Mesendoderm (in vitro differentiated cells): ENCODE results near the gene ACTRT1. TPM values are rescaled to one million over a fixed set of nuclear protein-coding genes. Genes with fewer than 3 reads are reported as not detected.

ENCODE experiments used
- DNase-seq: peaks from one replicate; pipeline ENCODE4 v3.0.0; 2013
- H2AK5ac ChIP-seq: 2 replicates; pipeline ENCODE4 v1.6.1; 2013; ENCODE audit warnings: low read length, inconsistent platforms
- H2BK120ac ChIP-seq: 2 replicates; pipeline ENCODE4 v1.6.1; 2013; ENCODE audit warnings: low read depth, mild to moderate bottlenecking, low read length, moderate library complexity, mixed read lengths
- H2BK15ac ChIP-seq: replicated peaks from 2 replicates; pipeline ENCODE4 v1.6.1; 2013; ENCODE audit warnings: low read depth, mild to moderate bottlenecking, moderate library complexity
- H2BK5ac ChIP-seq: 2 replicates; pipeline ENCODE4 v1.6.1; 2013; ENCODE audit warnings: low read length, inconsistent platforms
- H3K18ac ChIP-seq: 2 replicates; pipeline ENCODE4 v1.6.1; 2013; ENCODE audit warnings: mild to moderate bottlenecking, low read length, mixed read lengths
- H3K23ac ChIP-seq: one replicate; pipeline ENCODE4 v1.6.1; 2013; ENCODE audit warnings: low read length
- H3K27ac ChIP-seq: 2 replicates; pipeline ENCODE4 v1.5.1; 2013; ENCODE audit warnings: low read depth, mild to moderate bottlenecking, inconsistent platforms, low read length, moderate library complexity
- H3K27me3 ChIP-seq: 2 replicates; pipeline ENCODE4 v1.6.1; 2013; ENCODE audit warnings: low read length, control low read depth, mild to moderate bottlenecking, inconsistent platforms; ENCODE audit not compliant: insufficient read depth, poor library complexity
- H3K36me3 ChIP-seq: 2 replicates; pipeline ENCODE4 v1.6.1; 2013; ENCODE audit warnings: low read length, inconsistent platforms; ENCODE audit not compliant: control insufficient read depth, insufficient read depth
- H3K4ac ChIP-seq: one replicate; pipeline ENCODE4 v1.6.1; 2013; ENCODE audit warnings: low read depth, mild to moderate bottlenecking, low read length, moderate library complexity
- H3K4me1 ChIP-seq: 2 replicates; pipeline ENCODE4 v1.6.1; 2013; ENCODE audit warnings: low read depth, low read length, inconsistent platforms; ENCODE audit not compliant: control insufficient read depth
- H3K4me2 ChIP-seq: 2 replicates; pipeline ENCODE4 v1.6.1; 2013; ENCODE audit warnings: low read length
- H3K4me3 ChIP-seq: 2 replicates; pipeline ENCODE4 v1.5.1; 2013; ENCODE audit warnings: mild to moderate bottlenecking, low read length
- H3K56ac ChIP-seq: one replicate; pipeline ENCODE4 v1.6.1; 2013; ENCODE audit warnings: low read length
- H3K79me1 ChIP-seq: 2 replicates; pipeline ENCODE4 v1.6.1; 2013; ENCODE audit warnings: low read length, inconsistent platforms
- H3K79me2 ChIP-seq: 2 replicates; pipeline ENCODE4 v1.6.1; 2013; ENCODE audit warnings: mild to moderate bottlenecking, low read length; ENCODE audit not compliant: control insufficient read depth, insufficient read depth
- H3K9ac ChIP-seq: 2 replicates; pipeline ENCODE4 v1.6.1; 2013; ENCODE audit warnings: low read length, inconsistent platforms
- H4K5ac ChIP-seq: one replicate; pipeline ENCODE4 v1.6.1; 2013; ENCODE audit warnings: low read length
- H4K8ac ChIP-seq: one replicate; pipeline ENCODE4 v1.6.1; 2013; ENCODE audit warnings: low read depth, mild to moderate bottlenecking, control low read depth, low read length, moderate library complexity
- whole genome bisulfite sequencing: extraction: QIAGEN DNeasy Blood & Tissue Kit; methylation state at CpG from one replicate; pipeline ENCODE4 v1.1.7; 2013; ENCODE audit warnings: low lambda C conversion rate, missing lambda C conversion rate; ENCODE audit not compliant: insufficient coverage; ENCODE audit errors: extremely low coverage; 5-methylcytosine and 5-hydroxymethylcytosine counted together
- polyA plus RNA-seq, 2 experiments: library from polyadenylated mRNA; stranded (reverse); fragments of 200-250 nt; gene quantifications; one replicate each; pipeline ENCODE4 v1.2.3, GENCODE V29; 2013

Gene ACTRT1
- not detected for polyA plus RNA-seq (2013, experiment 1 of 2)
- polyA plus RNA-seq (2013, experiment 2 of 2): not detected

DNA sequence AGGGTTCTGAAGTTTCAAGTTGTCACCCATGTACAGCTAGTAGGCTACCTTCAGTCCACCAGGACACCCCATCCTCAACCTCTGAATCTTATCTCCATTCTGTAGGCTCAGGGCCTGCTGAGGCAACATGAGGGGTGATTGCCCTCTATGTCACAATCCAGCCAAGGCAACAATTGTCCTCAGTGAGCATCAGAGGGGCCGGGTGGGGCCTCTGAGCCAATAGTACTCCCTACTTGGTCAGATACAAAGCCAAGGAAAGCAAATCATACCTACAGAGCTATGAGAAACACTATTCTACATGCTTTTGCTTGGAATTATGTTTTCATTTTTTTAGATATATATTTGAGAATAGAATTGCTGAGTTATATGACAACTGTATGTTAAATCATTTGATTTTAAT lies at the start of gene ACTRT1:
ACTRT1 (minus strand) TSS at position 101 of the 400 bp plus-strand sequence. CDS start 197 bp downstream, outside the sequence.
- Histone ChIP-seq H3K23ac (no peak within 1 kb of the TSS), H4K5ac (no peak within 1 kb of the TSS), H2BK5ac (no peak within 1 kb of the TSS), H3K79me2 (no peaks in the 10 kb centered on the region), H2BK15ac (no peak within 1 kb of the TSS), H4K8ac (no peak within 1 kb of the TSS), H3K56ac (no peak within 1 kb of the TSS), H3K36me3 (no peaks in the 10 kb centered on the region), H2BK120ac (no peak within 1 kb of the TSS), H3K79me1 (no peaks in the 10 kb centered on the region), H3K27me3 (no peaks in the 10 kb centered on the region), H3K27ac (no peak within 1 kb of the TSS), H3K4me3 (no peak within 1 kb of the TSS), H3K4ac (no peak within 1 kb of the TSS), H2AK5ac (no peak within 1 kb of the TSS), H3K18ac (no peak within 1 kb of the TSS), H3K4me2 (no peak within 1 kb of the TSS), H3K4me1 (no peaks in the 10 kb centered on the region), H3K9ac (no peak within 1 kb of the TSS)
- no CpG with 5 or more reads among the region's 1 CpG for WGBS
- DNase-seq: no peak

DNA sequence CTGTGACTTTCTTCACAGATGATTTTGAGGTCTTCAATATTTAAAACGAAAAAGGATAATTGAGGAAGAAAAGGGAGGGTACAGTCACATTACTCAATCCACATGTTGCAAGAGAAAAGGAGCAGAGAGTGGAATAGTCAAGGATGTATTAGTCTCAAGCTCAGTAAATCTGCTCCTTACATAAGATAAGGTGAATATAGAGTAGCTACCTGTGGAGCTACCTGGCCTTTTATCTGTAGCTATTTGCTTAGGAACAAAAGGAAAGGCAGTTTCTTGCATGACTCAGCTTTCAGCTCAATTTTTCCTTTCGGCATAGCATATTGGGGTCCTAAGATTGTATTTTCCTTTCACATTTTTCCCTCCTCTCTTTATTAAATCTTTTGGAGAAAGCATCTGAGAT lies 26.3 kb upstream of the ACTRT1 start:
- Histone ChIP-seq H3K23ac (no peak overlapping the region), H3K9ac (no peak overlapping the region), H2BK120ac (no peak overlapping the region), H2BK5ac (no peak overlapping the region), H3K79me1 (no peaks in the 10 kb centered on the region), H3K27me3 (no peaks in the 10 kb centered on the region), H3K18ac (no peak overlapping the region), H3K56ac (no peak overlapping the region), H2BK15ac (no peak overlapping the region), H4K8ac (no peak overlapping the region), H3K4me3 (no peak overlapping the region), H3K27ac (no peak overlapping the region), H3K4me2 (no peak overlapping the region), H3K79me2 (no peaks in the 10 kb centered on the region), H4K5ac (no peak overlapping the region), H2AK5ac (no peak overlapping the region), H3K36me3 (no peaks in the 10 kb centered on the region), H3K4me1 (no peaks in the 10 kb centered on the region), H3K4ac (no peak overlapping the region)
- peak; percentile 55 for DNase-seq
- WGBS: no CpG with 5 or more reads among the region's 2 CpGs

DNA sequence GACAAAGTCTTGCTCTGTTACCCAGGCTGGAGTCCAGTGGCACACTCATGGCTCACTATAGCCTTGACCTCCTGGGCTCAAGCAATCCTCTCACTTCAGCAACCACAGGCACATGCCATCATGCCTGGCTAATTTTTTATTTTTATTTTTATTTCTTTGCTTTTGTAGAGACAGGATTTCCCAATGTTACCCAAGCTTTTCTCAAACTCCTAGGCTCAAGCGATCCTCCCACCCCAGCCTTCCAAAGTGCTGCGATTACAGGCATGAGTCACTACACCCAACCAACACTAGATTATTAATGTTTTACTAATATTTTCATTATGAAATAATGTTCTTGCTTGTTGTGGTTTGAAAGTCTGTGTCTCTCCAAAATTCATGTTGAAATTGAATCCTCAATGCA lies 5.2 kb upstream of the ACTRT1 start:
- Histone ChIP-seq H3K4me1 (no peaks in the 10 kb centered on the region), H4K5ac (no peak overlapping the region), H2BK5ac (no peak overlapping the region), H3K79me2 (no peaks in the 10 kb centered on the region), H4K8ac (no peak overlapping the region), H3K18ac (no peak overlapping the region), H3K23ac (no peak overlapping the region), H3K4me3 (no peak overlapping the region), H3K27ac (no peak overlapping the region), H2AK5ac (no peak overlapping the region), H3K9ac (no peak overlapping the region), H3K4me2 (no peak overlapping the region), H3K27me3 (no peaks in the 10 kb centered on the region), H2BK120ac (no peak overlapping the region), H2BK15ac (no peak overlapping the region), H3K79me1 (no peaks in the 10 kb centered on the region), H3K36me3 (no peaks in the 10 kb centered on the region), H3K56ac (no peak overlapping the region), H3K4ac (no peak overlapping the region)
- no CpG with 5 or more reads among the region's 2 CpGs for WGBS
- no peak for DNase-seq

DNA sequence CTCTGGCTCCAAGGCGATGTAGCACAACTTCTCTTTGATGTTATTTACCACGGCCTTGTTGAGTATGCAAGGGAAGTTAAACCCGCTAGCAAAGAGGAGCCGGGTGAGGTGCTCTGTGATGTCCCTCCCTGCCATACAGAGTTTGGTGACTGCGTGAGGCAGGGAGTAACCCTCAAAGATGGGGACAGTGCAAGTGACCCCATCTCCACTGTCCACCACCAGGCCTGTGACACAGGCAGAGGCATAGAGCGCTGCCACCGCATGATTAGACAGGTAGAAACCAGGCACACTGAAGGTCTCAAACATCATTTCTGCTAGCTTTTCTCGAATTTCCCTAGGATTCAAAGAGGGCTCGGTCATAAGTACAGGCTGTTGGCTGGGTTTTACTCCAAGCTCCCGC lies 677 bp downstream of the ACTRT1 start:
- Histone ChIP-seq H2AK5ac (no peak overlapping the region), H4K5ac (no peak overlapping the region), H3K4ac (no peak overlapping the region), H3K4me1 (no peaks in the 10 kb centered on the region), H3K23ac (no peak overlapping the region), H4K8ac (no peak overlapping the region), H3K79me1 (no peaks in the 10 kb centered on the region), H3K27me3 (no peaks in the 10 kb centered on the region), H3K18ac (no peak overlapping the region), H2BK15ac (no peak overlapping the region), H3K56ac (no peak overlapping the region), H2BK120ac (no peak overlapping the region), H3K4me2 (no peak overlapping the region), H3K36me3 (no peaks in the 10 kb centered on the region), H2BK5ac (no peak overlapping the region), H3K27ac (no peak overlapping the region), H3K79me2 (no peaks in the 10 kb centered on the region), H3K4me3 (no peak overlapping the region), H3K9ac (no peak overlapping the region)
- no CpG with 5 or more reads among the region's 10 CpGs for WGBS
- DNase-seq: no peak

DNA sequence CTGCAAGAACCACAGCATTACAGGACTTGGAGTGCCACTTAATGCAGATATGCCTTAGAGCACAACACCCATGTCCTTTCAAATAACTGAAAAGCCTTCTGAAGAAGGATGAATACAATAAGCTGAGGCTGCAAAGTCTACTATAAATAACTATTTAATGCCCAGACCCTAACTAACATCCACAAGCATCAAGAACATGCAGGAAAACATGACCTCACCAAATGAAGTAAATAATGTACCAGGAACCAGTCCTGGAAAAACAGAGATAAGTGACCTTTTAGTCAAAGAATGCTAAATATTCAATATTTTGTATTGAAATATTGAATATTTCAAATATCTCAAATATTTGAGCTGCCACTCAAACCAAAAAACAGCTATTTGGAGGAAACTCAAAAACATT lies 16.9 kb downstream of the ACTRT1 start:
- Histone ChIP-seq H3K27me3 (no peaks in the 10 kb centered on the region), H2BK5ac (no peak overlapping the region), H3K9ac (no peak overlapping the region), H2BK120ac (no peak overlapping the region), H3K27ac (no peak overlapping the region), H3K79me1 (no peaks in the 10 kb centered on the region), H3K18ac (no peak overlapping the region), H4K5ac (no peak overlapping the region), H3K4me2 (no peak overlapping the region), H3K4me1 (no peaks in the 10 kb centered on the region), H3K4ac (no peak overlapping the region), H3K4me3 (no peak overlapping the region), H2BK15ac (no peak overlapping the region), H3K56ac (no peak overlapping the region), H3K36me3 (no peaks in the 10 kb centered on the region), H3K79me2 (no peaks in the 10 kb centered on the region), H3K23ac (no peak overlapping the region), H2AK5ac (no peak overlapping the region), H4K8ac (no peak overlapping the region)
- DNase-seq: no peak

DNA sequence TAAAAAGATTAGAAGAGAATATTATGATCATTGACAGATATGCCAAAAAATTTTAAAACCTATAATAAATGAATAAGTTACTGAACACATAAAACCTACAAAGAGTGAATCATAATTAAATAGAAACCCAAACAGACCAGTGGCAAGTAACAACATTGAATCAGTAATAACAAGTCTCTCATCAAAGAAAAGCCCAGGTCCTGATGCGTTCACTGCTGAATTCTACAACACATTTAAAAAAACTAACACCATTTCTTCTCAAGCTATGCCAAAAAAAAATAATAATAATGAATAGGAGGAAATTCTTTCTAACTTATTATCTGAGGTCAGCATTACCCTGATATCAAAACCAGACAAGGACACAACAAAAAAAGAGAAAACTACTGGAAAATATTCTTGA lies 30.6 kb downstream of the ACTRT1 start:
- H4K8ac ChIP-seq: no peak overlapping the region
- H3K9ac ChIP-seq: no peak overlapping the region
- H3K18ac ChIP-seq: no peak overlapping the region
- H3K4ac ChIP-seq: no peak overlapping the region
- no peak overlapping the region for H2BK120ac ChIP-seq
- H4K5ac ChIP-seq: no peak overlapping the region
- no peaks in the 10 kb centered on the region for H3K79me1 ChIP-seq
- H3K27ac ChIP-seq: no peak overlapping the region
- no peak overlapping the region for H2BK15ac ChIP-seq
- H3K27me3 ChIP-seq: no peaks in the 10 kb centered on the region
- no peak overlapping the region for H3K56ac ChIP-seq
- no peaks in the 10 kb centered on the region for H3K4me1 ChIP-seq
- H3K4me2 ChIP-seq: no peak overlapping the region
- H3K4me3 ChIP-seq: no peak overlapping the region
- H2BK5ac ChIP-seq: no peak overlapping the region
- H3K79me2 ChIP-seq: no peaks in the 10 kb centered on the region
- no peak overlapping the region for H3K23ac ChIP-seq
- no peak overlapping the region for H2AK5ac ChIP-seq
- DNase-seq: no peak
- no peaks in the 10 kb centered on the region for H3K36me3 ChIP-seq
- no CpG with 5 or more reads among the region's 1 CpG for WGBS
